Gastrocnemius medialis (tissue), 4 donors: ENCODE results near the gene AGAP1. TPM values are rescaled to one million over a fixed set of nuclear protein-coding genes. Genes with fewer than 3 reads are reported as not detected.

Experiments used
- ATAC-seq, 2 donors: fragments of 150-250 bp; one replicate each; pipeline ENCODE4 v1.9.1; 2016
- DNase-seq, 2 donors: peaks; one replicate each; pipeline ENCODE4 v3.0.0-alpha.2; 2019
- H3K27ac ChIP-seq, 4 donors: fragments of 200-600 bp; sonication (generic); 1 replicate in 1 of 4; 2 replicates in 3 of 4; pipeline ENCODE4 v1.5.1; 2016 to 2018; ENCODE audit warnings: mild to moderate bottlenecking in 2 of 4, moderate library complexity in 1 of 4
- H3K27me3 ChIP-seq, 3 donors: fragments of 200-600 bp; sonication (generic) in 2 of 3; 1 replicate in 1 of 3; 2 replicates in 2 of 3; pipeline versions ENCODE4 v1.5.1 to v1.6.0; 2016 to 2019; ENCODE audit warnings: mild to moderate bottlenecking in 1 of 3, moderate library complexity in 1 of 3
- H3K36me3 ChIP-seq, 2 donors: fragments of 200-600 bp; sonication (generic) in 1 of 2; one replicate each; pipeline ENCODE4 v1.5.1; 2017 to 2018
- H3K4me1 ChIP-seq, 2 donors: fragments of 200-600 bp; sonication (generic) in 1 of 2; one replicate each; pipeline ENCODE4 v1.5.1; 2016 to 2017; ENCODE audit warnings: mild to moderate bottlenecking in 2 of 2
- H3K4me3 ChIP-seq, 4 donors: fragments of 200-600 bp; sonication (generic) in 3 of 4; 1 replicate in 1 of 4; 2 replicates in 3 of 4; pipeline ENCODE4 v1.5.1; 2016 to 2019; ENCODE audit warnings: mild to moderate bottlenecking in 2 of 4
- H3K9me3 ChIP-seq, 3 donors: fragments of 200-600 bp; sonication (generic) in 2 of 3; 1 replicate in 1 of 3; 2 replicates in 2 of 3; pipeline ENCODE4 v1.5.1; 2016 to 2019
- CTCF ChIP-seq, 5 experiments: fragments of 450-650 bp in 3 of 5; fragments of 200-600 bp in 2 of 5; sonication (generic) in 2 of 5; IDR thresholded peaks in 4 of 5; conservative IDR thresholded peaks in 1 of 5; 1 replicate in 4 of 5; 2 replicates in 1 of 5; pipeline ENCODE4 v1.5.1; 2016 to 2019; ENCODE audit warnings: antibody characterized with exemption in 5 of 5, mild to moderate bottlenecking in 3 of 5, moderate library complexity in 3 of 5
- POLR2A ChIP-seq, 2 donors: fragments of 450-650 bp; IDR thresholded peaks; one replicate each; pipeline ENCODE4 v1.6.1; 2017; ENCODE audit warnings: antibody characterized with exemption in 2 of 2, mild to moderate bottlenecking in 2 of 2, moderate library complexity in 2 of 2
- in situ Hi-C, 4 donors: fragments of 200-750 bp; cut with MboI; loops; one replicate each; pipeline versions ENCODE4 v1.15.0 to v1.8.0; 2017; ENCODE audit warnings: low sequenced_read_pairs in 4 of 4
- intact Hi-C: fragments of 100-400 bp; cut with DNase I; formaldehyde crosslinking; loops from one replicate; pipeline ENCODE4 v1.15.1; 2023; ENCODE audit warnings: low total_unique reads
- total RNA-seq, 4 donors: library from RNA; depleted of rRNA; stranded (reverse); fragments of >200 nt; gene quantifications; one replicate each; pipeline versions ENCODE4 v1.1.0 to v1.2.3, GENCODE V29; 2016

AGAP1 gene
- total RNA-seq, 4 donors from 2014 or later = 8.5 to 26.8 (median 14.4) TPM

GRCh38 chr2:235733761-235734160 lies 239.9 kb downstream of the AGAP1 start:
- DNase-seq = no peak
- Histone ChIP-seq H3K9me3 (no peaks in the 10 kb centered on the region), H3K36me3 (no peaks in the 10 kb centered on the region), H3K4me3 (no peak overlapping the region), H3K27ac (peak overlapping the region; percentile 15 to 35 (median 24)), H3K27me3 (no peaks in the 10 kb centered on the region), H3K4me1 (peaks cover 0 to 4% of the 10 kb centered on the region in 2 donors)
- no peak for TF ChIP-seq CTCF (IDR thresholded peaks at IDR 0.05 in 4 of 5, conservative IDR thresholded peaks at IDR 0.05 in 1 of 5)
- no peak for TF ChIP-seq POLR2A (IDR thresholded peaks at IDR 0.05)
- in situ Hi-C loops = no loop called here
- intact Hi-C loops = no loop called here
- no peak for ATAC-seq

- TF ChIP-seq CTCF (IDR thresholded peaks at IDR 0.05 in 4 of 5, conservative IDR thresholded peaks at IDR 0.05 in 1 of 5) (no peak), POLR2A (IDR thresholded peaks at IDR 0.05) (no peak)
- in situ Hi-C loops (no loop called here), intact Hi-C loops (no loop called here)
- Histone ChIP-seq H3K9me3 (no peaks in the 10 kb centered on the region), H3K27ac (peak overlapping the region; percentile 15 to 35 (median 24)), H3K4me3 (no peak overlapping the region), H3K27me3 (no peaks in the 10 kb centered on the region), H3K36me3 (no peaks in the 10 kb centered on the region), H3K4me1 (peaks cover 0 to under 1% of the 10 kb centered on the region in 2 donors)
- ATAC-seq (no peak), DNase-seq (no peak)
Measured at GRCh38 chr2:235734168-235734567, 240.3 kb downstream of the AGAP1 start.

- in situ Hi-C loops = no loop called here
- peak overlapping the region in 2 of 4 donors; percentile 15 to 23 for H3K27ac ChIP-seq
Measured at GRCh38 chr2:235734688-235735231, 240.9 kb downstream of the AGAP1 start.

GRCh38 chr2:235737396-235737795 lies 243.6 kb downstream of the AGAP1 start:
- H3K36me3 ChIP-seq = no peaks in the 10 kb centered on the region
- no peak for TF ChIP-seq CTCF (IDR thresholded peaks at IDR 0.05 in 4 of 5, conservative IDR thresholded peaks at IDR 0.05 in 1 of 5)
- no peak for TF ChIP-seq POLR2A (IDR thresholded peaks at IDR 0.05)
- H3K4me1 ChIP-seq = no peaks in the 10 kb centered on the region
- ATAC-seq (no peak), DNase-seq (no peak)
- H3K27me3 ChIP-seq = no peaks in the 10 kb centered on the region
- intact Hi-C loops (no loop called here), in situ Hi-C loops (no loop called here)
- H3K9me3 ChIP-seq = no peaks in the 10 kb centered on the region
- H3K4me3 ChIP-seq = no peak overlapping the region
- H3K27ac ChIP-seq = no peak overlapping the region

More at GRCh38 chr2:235734688-235735231, 240.9 kb downstream of the AGAP1 start:
- DNase-seq (peak in 1 of 2 donors; percentile 33), ATAC-seq (peak; percentile 31 to 36)
- H3K27me3 ChIP-seq = no peaks in the 10 kb centered on the region
- H3K36me3 ChIP-seq = no peaks in the 10 kb centered on the region
- intact Hi-C loops = no loop called here
- TF ChIP-seq CTCF (IDR thresholded peaks at IDR 0.05 in 4 of 5, conservative IDR thresholded peaks at IDR 0.05 in 1 of 5) (no peak), POLR2A (IDR thresholded peaks at IDR 0.05) (no peak)
- H3K9me3 ChIP-seq = no peaks in the 10 kb centered on the region
- H3K4me3 ChIP-seq = no peak overlapping the region
- H3K4me1 ChIP-seq = no peaks in the 10 kb centered on the region

- intact Hi-C loops = no loop called here
- TF ChIP-seq CTCF (IDR thresholded peaks at IDR 0.05 in 4 of 5, conservative IDR thresholded peaks at IDR 0.05 in 1 of 5) (no peak), POLR2A (IDR thresholded peaks at IDR 0.05) (no peak)
Measured at GRCh38 chr2:235737840-235738239, 244.0 kb downstream of the AGAP1 start.

More at GRCh38 chr2:235737840-235738239, 244.0 kb downstream of the AGAP1 start:
- in situ Hi-C loops = no loop called here
- Histone ChIP-seq H3K36me3 (no peaks in the 10 kb centered on the region), H3K27me3 (no peaks in the 10 kb centered on the region), H3K27ac (no peak overlapping the region), H3K4me3 (no peak overlapping the region), H3K4me1 (no peaks in the 10 kb centered on the region), H3K9me3 (no peaks in the 10 kb centered on the region)
- ATAC-seq (no peak), DNase-seq (no peak)
